Stimulated activated CD4-positive, alpha-beta T cell treated with anti-CD3 and anti-CD28 coated beads, Interleukin-1b, Interleukin-23, amount 100 ng/mL, for 24 hours (primary cell): Measurements from ENCODE around the gene ZNF775.
A peak's percentile ranks its signal among the peaks of the same experiment; 100 is the strongest.

Source experiments
- DNase-seq, 4 experiments: peaks; one replicate each; pipeline ENCODE4 v3.0.0-alpha.2; 2020; ENCODE audit warnings: low read depth in 4 of 4, low spot score in 1 of 4

Gene ZNF775

GRCh38 chr7:150345012-150345411, 34.1 kb upstream of the ZNF775 start:
- no peak for DNase-seq

- DNase-seq, result no peak
Observed at GRCh38 chr7:150346922-150347321, 32.2 kb upstream of the ZNF775 start.

- DNase-seq, result no peak
Observed at GRCh38 chr7:150351587-150352194, 27.4 kb upstream of the ZNF775 start.

- DNase-seq, result no peak
Observed at GRCh38 chr7:150355666-150356059, 23.5 kb upstream of the ZNF775 start.

GRCh38 chr7:150356265-150356897, 22.7 kb upstream of the ZNF775 start:
- no peak for DNase-seq

- peak; percentile 31 to 47 (median 34) for DNase-seq
Observed at GRCh38 chr7:150357270-150357669, 21.9 kb upstream of the ZNF775 start.

- DNase-seq, result no peak
Observed at GRCh38 chr7:150357771-150358427, 21.2 kb upstream of the ZNF775 start.

- no peak for DNase-seq
Observed at GRCh38 chr7:150358433-150358832, 20.7 kb upstream of the ZNF775 start.

- DNase-seq, result no peak
Observed at GRCh38 chr7:150358988-150359621, 20.0 kb upstream of the ZNF775 start.

GRCh38 chr7:150359622-150360362, 19.3 kb upstream of the ZNF775 start:
- DNase-seq, result no peak

GRCh38 chr7:150360363-150361058, 18.6 kb upstream of the ZNF775 start:
- no peak for DNase-seq

GRCh38 chr7:150361402-150361801, 17.7 kb upstream of the ZNF775 start:
- DNase-seq, result no peak

- no peak for DNase-seq
Observed at GRCh38 chr7:150361807-150362621, 17.1 kb upstream of the ZNF775 start.

- no peak for DNase-seq
Observed at GRCh38 chr7:150363370-150363769, 15.8 kb upstream of the ZNF775 start.

- no peak for DNase-seq
Observed at GRCh38 chr7:150363872-150364271, 15.3 kb upstream of the ZNF775 start.

GRCh38 chr7:150365194-150365593, 13.9 kb upstream of the ZNF775 start:
- DNase-seq, result no peak

GRCh38 chr7:150365673-150366398, 13.3 kb upstream of the ZNF775 start:
- DNase-seq, result no peak

- DNase-seq, result no peak
Observed at GRCh38 chr7:150367677-150368095, 11.4 kb upstream of the ZNF775 start.
